Fibroblast of the conjunctiva (primary cell): Measurements from ENCODE around the gene RILPL2.
"Not testable (repeated sequence)": the region's sequence is repeated elsewhere in the genome, so short reads cannot be mapped to it uniquely, and the experiment has no call there.

Source experiments
- DNase-seq: peaks from one replicate; pipeline ENCODE4 v3.0.0-alpha.2; 2010; ENCODE audit warnings: low read depth

RILPL2 gene

GRCh38 chr12:123436017-123436964 is at the start of gene RILPL2:
Gene RILPL2, minus strand, starts transcription at chr12:123436684. Its CDS starts 264 bp downstream, at chr12:123436420.
- peak; percentile 61 for DNase-seq

- no peak for DNase-seq
Measured at GRCh38 chr12:123485756-123486155, 49.3 kb upstream of the RILPL2 start.

- DNase-seq: no peak
Measured at GRCh38 chr12:123483602-123484248, 47.2 kb upstream of the RILPL2 start.

- no peak for DNase-seq
Measured at GRCh38 chr12:123482876-123483275, 46.4 kb upstream of the RILPL2 start.

GRCh38 chr12:123481251-123481650 is 44.8 kb upstream of the RILPL2 start:
- not testable (repeated sequence) for DNase-seq

- no peak for DNase-seq
Measured at GRCh38 chr12:123479442-123480180, 43.1 kb upstream of the RILPL2 start.

- no peak for DNase-seq
Measured at GRCh38 chr12:123478762-123479161, 42.3 kb upstream of the RILPL2 start.

GRCh38 chr12:123478069-123478468 is 41.6 kb upstream of the RILPL2 start:
- DNase-seq: no peak

- no peak for DNase-seq
Measured at GRCh38 chr12:123475246-123475703, 38.8 kb upstream of the RILPL2 start.

- no peak for DNase-seq
Measured at GRCh38 chr12:123474485-123475245, 38.2 kb upstream of the RILPL2 start.

- no peak for DNase-seq
Measured at GRCh38 chr12:123472438-123472849, 36.0 kb upstream of the RILPL2 start.

- DNase-seq: peak; percentile 79
Measured at GRCh38 chr12:123471374-123472068, 35.0 kb upstream of the RILPL2 start.

- DNase-seq: no peak
Measured at GRCh38 chr12:123469978-123470377, 33.5 kb upstream of the RILPL2 start.

GRCh38 chr12:123468786-123469185 is 32.3 kb upstream of the RILPL2 start:
- no peak for DNase-seq

- DNase-seq: no peak
Measured at GRCh38 chr12:123465084-123465483, 28.6 kb upstream of the RILPL2 start.

- not testable (repeated sequence) for DNase-seq
Measured at GRCh38 chr12:123463174-123463573, 26.7 kb upstream of the RILPL2 start.

GRCh38 chr12:123457980-123458779 is 21.7 kb upstream of the RILPL2 start, which contains the start of gene SNRNP35:
Gene SNRNP35, plus strand, starts transcription at chr12:123458139. Its CDS starts 7,402 bp downstream, at chr12:123465541.
- DNase-seq: peak; percentile 73

GRCh38 chr12:123453165-123453564 is 16.7 kb upstream of the RILPL2 start:
- no peak for DNase-seq

GRCh38 chr12:123452276-123452550 is 15.7 kb upstream of the RILPL2 start:
- not testable (repeated sequence) for DNase-seq

GRCh38 chr12:123450636-123451035 is 14.2 kb upstream of the RILPL2 start:
- DNase-seq: no peak
